ENCODE measurements around the gene ZFP91. TPM values are rescaled to one million over a fixed set of nuclear protein-coding genes. Genes with fewer than 3 reads are reported as not detected.
A peak's percentile ranks its signal among the peaks of the same experiment; 100 is the strongest.

Gene ZFP91
- total RNA-seq, 4 donors from 2014 or later: 45.9 to 52.4 (median 47.5) TPM

DNA sequence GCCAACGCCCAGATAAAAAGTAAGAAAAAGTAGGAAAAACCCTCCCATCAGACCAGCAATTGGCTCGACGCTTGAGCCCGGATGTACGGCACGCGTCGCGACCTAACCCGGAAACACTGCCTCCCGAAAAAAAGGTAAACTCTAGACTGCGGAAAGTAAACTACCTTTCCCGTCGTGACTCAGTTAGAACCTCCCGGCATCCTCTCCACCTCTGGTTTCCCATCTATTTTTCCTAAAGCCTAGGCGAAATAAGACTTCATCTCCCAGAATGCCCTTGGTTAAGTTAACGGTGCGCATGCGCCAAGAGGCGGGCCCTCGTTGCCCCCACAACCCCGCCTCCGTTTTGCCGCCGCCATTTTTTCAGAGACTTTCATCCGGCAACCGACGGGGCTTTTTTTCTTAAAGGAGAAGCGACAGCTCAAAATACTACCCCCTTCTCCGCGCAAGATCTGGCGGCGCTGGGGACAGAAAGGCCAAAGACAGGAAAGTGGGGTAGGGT is 678 bp upstream of the ZFP91 start:
- Histone ChIP-seq H3K27me3 (no peaks in the 10 kb centered on the region), H3K9me3 (no peaks in the 10 kb centered on the region), H3K4me3 (peak overlapping the region; percentile 99), H3K36me3 (no peaks in the 10 kb centered on the region), H3K4me1 (peaks cover 74% of the 10 kb centered on the region), H3K27ac (peak overlapping the region; percentile 100)
- WGBS: under 1% methylated on average over 33 of the region's 33 CpGs
- DNase-seq (ENCODE audit: low spot score in 2 of 2): peak; percentile 98
- peak in 1 of 3 donors; percentile 34 for TF ChIP-seq POLR2AphosphoS5 (IDR thresholded peaks at IDR 0.05)
- TF ChIP-seq, protein P1, sequence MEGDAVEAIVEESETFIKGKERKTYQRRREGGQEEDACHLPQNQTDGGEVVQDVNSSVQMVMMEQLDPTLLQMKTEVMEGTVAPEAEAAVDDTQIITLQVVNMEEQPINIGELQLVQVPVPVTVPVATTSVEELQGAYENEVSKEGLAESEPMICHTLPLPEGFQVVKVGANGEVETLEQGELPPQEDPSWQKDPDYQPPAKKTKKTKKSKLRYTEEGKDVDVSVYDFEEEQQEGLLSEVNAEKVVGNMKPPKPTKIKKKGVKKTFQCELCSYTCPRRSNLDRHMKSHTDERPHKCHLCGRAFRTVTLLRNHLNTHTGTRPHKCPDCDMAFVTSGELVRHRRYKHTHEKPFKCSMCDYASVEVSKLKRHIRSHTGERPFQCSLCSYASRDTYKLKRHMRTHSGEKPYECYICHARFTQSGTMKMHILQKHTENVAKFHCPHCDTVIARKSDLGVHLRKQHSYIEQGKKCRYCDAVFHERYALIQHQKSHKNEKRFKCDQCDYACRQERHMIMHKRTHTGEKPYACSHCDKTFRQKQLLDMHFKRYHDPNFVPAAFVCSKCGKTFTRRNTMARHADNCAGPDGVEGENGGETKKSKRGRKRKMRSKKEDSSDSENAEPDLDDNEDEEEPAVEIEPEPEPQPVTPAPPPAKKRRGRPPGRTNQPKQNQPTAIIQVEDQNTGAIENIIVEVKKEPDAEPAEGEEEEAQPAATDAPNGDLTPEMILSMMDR (IDR thresholded peaks at IDR 0.05): no peak

DNA sequence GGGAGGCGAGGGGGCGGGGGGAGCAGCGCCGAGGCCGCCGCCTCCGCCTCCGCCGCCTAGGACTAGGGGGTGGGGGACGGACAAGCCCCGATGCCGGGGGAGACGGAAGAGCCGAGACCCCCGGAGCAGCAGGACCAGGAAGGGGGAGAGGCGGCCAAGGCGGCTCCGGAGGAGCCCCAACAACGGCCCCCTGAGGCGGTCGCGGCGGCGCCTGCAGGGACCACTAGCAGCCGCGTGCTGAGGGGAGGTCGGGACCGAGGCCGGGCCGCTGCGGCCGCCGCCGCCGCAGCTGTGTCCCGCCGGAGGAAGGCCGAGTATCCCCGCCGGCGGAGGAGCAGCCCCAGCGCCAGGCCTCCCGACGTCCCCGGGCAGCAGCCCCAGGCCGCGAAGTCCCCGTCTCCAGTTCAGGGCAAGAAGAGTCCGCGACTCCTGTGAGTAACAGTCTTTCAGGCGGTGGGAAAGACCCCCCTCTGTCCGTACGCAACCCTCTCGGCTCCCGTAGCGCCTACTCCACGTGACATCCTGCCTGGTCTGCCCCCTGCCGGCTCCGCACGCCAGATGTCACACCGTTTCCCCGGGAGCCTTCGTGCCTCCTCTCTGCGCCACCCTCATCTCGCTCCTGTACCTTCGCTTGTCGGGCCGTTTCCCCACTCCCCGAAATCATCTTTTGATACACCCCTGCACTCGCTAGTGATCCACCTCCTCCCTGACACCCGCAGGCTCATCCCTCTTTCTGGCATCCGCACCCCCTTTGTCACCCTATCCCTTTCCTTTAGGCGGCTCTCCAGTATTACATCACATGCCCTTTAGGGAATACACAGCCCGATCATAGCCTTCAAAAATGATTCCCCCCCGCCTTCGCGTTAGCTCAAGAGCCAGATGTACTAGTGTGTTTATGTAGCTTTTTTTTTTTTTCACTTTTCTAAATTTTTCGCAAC is 598 bp downstream of the ZFP91 start:
- H3K9me3 ChIP-seq: no peaks in the 10 kb centered on the region
- H3K4me1 ChIP-seq: peaks cover 74% of the 10 kb centered on the region
- peak overlapping the region; percentile 99 for H3K4me3 ChIP-seq
- peak; percentile 95 to 97 for DNase-seq (ENCODE audit: low spot score in 2 of 2)
- under 1% methylated on average over 55 of the region's 78 CpGs for WGBS
- no peak for TF ChIP-seq EP300 (IDR thresholded peaks at IDR 0.05)
- TF ChIP-seq, protein P1 (IDR thresholded peaks at IDR 0.05): peak; percentile 78 to 87
- peak in 1 of 2 donors; percentile 81 for TF ChIP-seq POLR2A (IDR thresholded peaks at IDR 0.05)
- peak; percentile 92 to 99 (median 96) for TF ChIP-seq POLR2AphosphoS5 (IDR thresholded peaks at IDR 0.05)
- H3K36me3 ChIP-seq: no peaks in the 10 kb centered on the region
- peak overlapping the region; percentile 100 for H3K27ac ChIP-seq
- no peaks in the 10 kb centered on the region for H3K27me3 ChIP-seq

DNA sequence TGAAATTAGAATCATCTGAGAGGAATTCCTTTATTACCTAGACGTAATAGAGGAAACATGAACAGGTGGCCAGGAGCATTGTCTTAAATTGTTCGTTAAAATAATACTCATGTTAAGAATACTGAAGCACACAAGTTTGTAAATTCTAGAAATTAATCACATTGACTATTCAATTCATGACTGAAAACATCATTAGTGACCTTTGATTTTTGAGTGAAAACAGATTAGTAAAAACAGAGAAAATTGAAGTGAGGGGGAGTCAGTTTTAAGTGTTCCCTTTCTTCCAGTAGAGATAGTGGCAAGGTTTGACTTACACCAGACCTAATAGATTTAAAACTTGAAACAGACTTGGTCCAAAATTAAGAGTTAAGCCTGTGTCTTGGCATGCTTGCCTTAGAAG is 1.4 kb downstream of the ZFP91 start:
- H3K4me1 ChIP-seq: peaks cover 74% of the 10 kb centered on the region

DNA sequence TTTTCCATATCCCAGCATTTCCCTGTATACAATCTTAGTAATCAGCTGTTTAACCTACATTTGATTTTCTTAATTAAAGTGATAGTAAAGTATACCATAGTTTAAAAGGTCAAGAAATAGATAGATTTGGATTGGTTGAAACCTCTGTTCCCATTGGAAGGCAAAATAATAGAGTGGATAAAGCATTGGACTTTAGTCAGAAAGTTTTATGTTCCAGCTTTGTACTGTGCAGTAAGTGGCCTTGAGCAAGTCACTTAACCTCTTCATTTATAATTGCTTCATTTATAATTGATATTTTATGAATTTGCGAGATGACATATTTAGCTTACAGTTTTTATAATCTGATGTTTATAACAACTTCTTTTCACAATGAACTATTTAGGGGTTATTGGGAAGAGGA is 3.6 kb downstream of the ZFP91 start:
- 88% methylated on average over 1 of the region's 1 CpG for WGBS
- DNase-seq (ENCODE audit: low spot score in 2 of 2): no peak
- TF ChIP-seq EP300 (IDR thresholded peaks at IDR 0.05) (no peak), POLR2A (IDR thresholded peaks at IDR 0.05) (no peak), POLR2AphosphoS5 (IDR thresholded peaks at IDR 0.05) (no peak)
- TF ChIP-seq, protein P1 (IDR thresholded peaks at IDR 0.05): no peak
- Histone ChIP-seq H3K36me3 (peaks cover 2% of the 10 kb centered on the region), H3K4me1 (peaks cover 61% of the 10 kb centered on the region), H3K27ac (no peak overlapping the region), H3K4me3 (no peak overlapping the region), H3K9me3 (no peaks in the 10 kb centered on the region), H3K27me3 (no peaks in the 10 kb centered on the region)

More for the DNA sequence above, 1.4 kb downstream of the ZFP91 start:
- Histone ChIP-seq H3K27me3 (no peaks in the 10 kb centered on the region), H3K27ac (peak overlapping the region; percentile 100), H3K4me3 (peak overlapping the region; percentile 99), H3K36me3 (no peaks in the 10 kb centered on the region), H3K9me3 (no peaks in the 10 kb centered on the region)
- TF ChIP-seq POLR2A (IDR thresholded peaks at IDR 0.05): no peak
- TF ChIP-seq, protein P1 (IDR thresholded peaks at IDR 0.05): no peak
- no peak for TF ChIP-seq POLR2AphosphoS5 (IDR thresholded peaks at IDR 0.05)
- 1% methylated on average over 2 of the region's 2 CpGs for WGBS
- no peak for DNase-seq (ENCODE audit: low spot score in 2 of 2)

DNA sequence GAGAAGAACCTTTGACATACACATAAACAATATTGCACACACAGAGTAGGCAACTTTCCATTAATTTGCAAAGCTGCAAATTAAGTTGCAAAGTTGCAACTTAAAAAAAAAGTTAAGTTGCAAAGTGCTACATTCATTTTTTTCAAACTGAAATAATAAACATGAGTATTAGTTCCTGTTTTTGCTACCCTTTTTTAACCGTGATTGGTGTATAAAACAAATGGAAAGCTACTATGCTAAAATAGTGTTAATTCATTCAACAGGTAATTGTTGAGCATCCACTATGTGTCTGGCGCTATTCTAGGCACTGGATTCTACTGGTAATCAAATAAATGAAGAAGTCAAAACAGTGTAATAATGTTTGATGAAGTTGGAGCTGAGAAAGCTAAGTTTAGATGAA is 8.1 kb downstream of the ZFP91 start:
- Histone ChIP-seq H3K4me3 (no peak overlapping the region), H3K4me1 (peaks cover 40% of the 10 kb centered on the region), H3K36me3 (peaks cover 2% of the 10 kb centered on the region), H3K27me3 (no peaks in the 10 kb centered on the region), H3K27ac (no peak overlapping the region), H3K9me3 (no peaks in the 10 kb centered on the region)
- DNase-seq (ENCODE audit: low spot score in 2 of 2): no peak
- 89% methylated on average over 2 of the region's 2 CpGs for WGBS
- TF ChIP-seq, protein P1 (IDR thresholded peaks at IDR 0.05): no peak
- no peak for TF ChIP-seq EP300 (IDR thresholded peaks at IDR 0.05)
- no peak for TF ChIP-seq POLR2A (IDR thresholded peaks at IDR 0.05)
- TF ChIP-seq POLR2AphosphoS5 (IDR thresholded peaks at IDR 0.05): no peak
